HG03066 (cell line): Measurements from ENCODE around the gene IL36G.
"Not testable (repeated sequence)": the region's sequence is repeated elsewhere in the genome, so short reads cannot be mapped to it uniquely, and the experiment has no call there.

ENCODE experiments used
- ATAC-seq: cut with Tn5 transposase; IDR thresholded peaks from one replicate; pipeline ENCODE4 v1.9.1; 2021; ENCODE audit warnings: low read depth; ENCODE audit not compliant: unreplicated experiment

IL36G gene

GRCh38 chr2:112977559-112978056, at the start of gene IL36G:
Gene IL36G, plus strand, starts transcription at chr2:112978006. Its CDS starts 633 bp downstream, at chr2:112978639.
- ATAC-seq, result no peak

GRCh38 chr2:112933261-112933660, 44.5 kb upstream of the IL36G start:
- no peak for ATAC-seq

- ATAC-seq, result not testable (repeated sequence)
Observed at GRCh38 chr2:112934117-112934516, 43.7 kb upstream of the IL36G start.

DNA sequence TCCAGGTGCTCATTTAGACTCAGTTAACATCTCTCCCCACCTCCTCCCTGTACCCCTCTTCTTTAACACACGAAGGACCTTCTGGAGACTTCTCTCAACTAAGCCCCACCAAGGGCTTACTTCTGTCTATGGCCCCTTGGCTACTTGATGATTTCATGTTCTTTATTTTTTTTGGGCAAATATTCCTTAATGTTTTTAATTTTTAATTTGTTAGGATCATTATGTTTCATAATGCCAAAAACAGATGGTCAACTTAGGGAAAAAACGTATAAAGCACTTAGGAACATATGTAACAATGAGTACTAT, 40.9 kb upstream of the IL36G start:
- no peak for ATAC-seq

DNA sequence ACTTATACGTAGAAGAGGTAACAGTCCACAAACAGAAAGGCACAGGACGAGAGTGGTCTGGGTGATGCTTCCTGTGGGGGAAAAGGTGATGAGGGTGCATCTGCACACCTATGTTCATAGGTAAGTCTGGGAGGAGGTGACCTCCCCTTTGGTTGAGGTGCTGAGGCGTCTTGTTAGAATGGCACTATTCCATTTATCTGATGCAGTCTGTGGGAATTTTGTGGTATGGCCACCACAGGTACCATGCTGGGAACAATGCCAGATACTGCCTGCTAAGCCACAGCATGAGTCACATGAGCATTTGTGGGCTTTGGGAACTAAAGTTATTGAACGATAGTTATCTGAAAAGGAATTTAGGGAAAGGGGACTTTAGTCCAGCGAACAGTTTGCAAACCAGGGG, 38.9 kb upstream of the IL36G start:
- no peak for ATAC-seq

GRCh38 chr2:112939425-112939824, 38.4 kb upstream of the IL36G start:
- ATAC-seq, result no peak

GRCh38 chr2:112940859-112941625, 36.8 kb upstream of the IL36G start:
- no peak for ATAC-seq

DNA sequence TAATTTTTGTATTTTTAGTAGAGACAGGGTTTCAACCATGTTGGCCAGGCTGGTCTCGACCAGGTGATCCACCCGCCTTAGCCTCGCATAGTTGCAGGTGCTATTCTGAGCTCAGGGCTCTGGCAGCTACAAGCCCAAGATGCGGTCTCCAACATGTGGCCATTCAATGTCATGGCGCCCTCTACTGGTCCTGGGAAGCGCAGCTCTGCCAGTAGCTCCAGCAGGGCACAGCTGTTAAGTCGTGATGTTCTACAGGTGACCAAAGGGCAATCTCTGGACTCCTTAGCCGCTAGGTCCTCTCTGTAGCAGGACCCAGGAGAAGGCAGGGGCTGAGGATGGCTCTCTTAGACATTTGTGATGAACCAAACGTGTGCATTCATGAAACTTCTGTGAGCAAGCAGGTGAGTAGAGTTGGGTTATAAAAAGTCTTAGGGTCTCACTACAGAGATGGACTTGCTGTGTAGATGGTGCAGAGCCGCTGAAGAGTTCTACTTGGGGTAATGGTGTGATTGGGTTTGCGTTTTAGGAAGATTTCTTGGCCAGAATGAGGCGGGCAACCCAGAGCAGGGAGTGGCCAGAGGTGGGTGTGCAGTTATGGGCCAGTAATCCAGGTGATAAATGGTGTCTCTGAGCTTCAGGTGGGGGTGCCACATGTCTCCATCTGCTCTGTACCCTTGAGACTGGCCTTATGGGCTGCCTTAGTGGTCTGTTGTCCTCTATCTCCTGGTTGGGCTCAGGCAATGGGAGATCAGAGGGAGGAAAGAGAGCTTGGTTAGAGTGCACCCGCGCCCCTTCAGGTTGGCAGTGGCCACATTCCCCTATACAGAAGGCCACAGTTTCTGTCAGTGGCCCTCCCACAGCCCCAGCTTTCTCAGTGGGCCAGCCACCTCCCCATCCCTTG, 35.8 kb upstream of the IL36G start:
- ATAC-seq, result peak; percentile 84

DNA sequence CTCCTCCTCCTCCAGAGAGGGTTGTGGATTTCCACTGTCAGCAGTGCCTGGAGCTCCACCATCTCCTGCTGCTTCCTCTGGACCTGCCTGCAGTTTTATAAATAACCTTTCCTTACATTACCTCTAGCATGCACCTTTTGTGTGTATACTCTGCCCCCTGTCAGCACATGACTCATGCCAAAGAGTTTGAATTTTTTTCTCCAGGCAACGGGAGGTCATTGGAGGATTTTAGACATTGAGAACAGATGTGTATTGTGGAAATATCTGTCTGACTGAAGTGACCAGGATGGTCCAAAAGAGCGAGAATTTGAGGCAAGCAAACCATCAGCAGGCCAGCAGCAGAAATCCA, 35.2 kb upstream of the IL36G start:
- no peak for ATAC-seq

GRCh38 chr2:112944971-112945370, 32.8 kb upstream of the IL36G start:
- ATAC-seq, result no peak

DNA sequence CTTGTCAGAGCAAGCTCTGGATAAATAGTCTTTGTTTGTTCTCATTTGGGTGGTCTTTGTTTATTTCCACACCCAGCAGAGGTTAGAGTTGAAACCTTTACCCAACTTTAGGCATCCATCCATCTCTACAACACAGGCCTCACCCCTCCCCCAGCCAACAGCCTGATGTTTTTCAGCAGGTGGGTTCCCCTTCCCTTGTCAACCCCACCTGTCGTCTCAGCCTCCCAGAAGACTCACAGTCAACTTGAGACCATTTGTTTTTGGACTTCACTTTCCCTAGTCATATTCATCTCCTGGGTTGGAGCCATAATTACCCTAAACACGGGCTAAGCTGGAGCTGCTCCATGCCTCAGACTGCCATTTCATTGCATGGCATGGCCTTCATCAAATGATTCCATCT, 31.7 kb upstream of the IL36G start:
- ATAC-seq, result no peak

GRCh38 chr2:112947374-112947773, 30.4 kb upstream of the IL36G start:
- no peak for ATAC-seq

GRCh38 chr2:112949456-112949855, 28.4 kb upstream of the IL36G start:
- no peak for ATAC-seq

DNA sequence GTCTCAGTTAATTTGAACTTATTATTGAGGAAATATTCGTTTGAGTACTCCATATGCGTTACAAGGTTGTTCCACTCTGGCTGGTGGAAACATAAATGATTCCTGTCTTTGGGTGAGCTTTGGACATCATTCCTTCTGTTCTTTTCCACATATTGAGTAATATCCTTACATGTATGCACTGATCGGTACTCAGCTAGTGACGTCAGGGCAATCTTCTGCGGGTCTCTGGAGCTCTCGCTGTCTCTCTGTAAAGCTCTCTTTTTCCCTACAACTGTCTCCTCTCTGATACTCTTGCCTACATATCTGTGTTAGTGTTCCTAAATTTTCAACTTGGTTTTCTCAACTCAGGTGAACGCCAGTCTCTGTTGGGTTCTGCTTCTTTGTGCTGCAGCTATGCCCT, 23.4 kb upstream of the IL36G start:
- no peak for ATAC-seq

GRCh38 chr2:112957511-112957910, 20.3 kb upstream of the IL36G start:
- no peak for ATAC-seq

GRCh38 chr2:112958428-112959108, 19.2 kb upstream of the IL36G start:
- ATAC-seq, result no peak

DNA sequence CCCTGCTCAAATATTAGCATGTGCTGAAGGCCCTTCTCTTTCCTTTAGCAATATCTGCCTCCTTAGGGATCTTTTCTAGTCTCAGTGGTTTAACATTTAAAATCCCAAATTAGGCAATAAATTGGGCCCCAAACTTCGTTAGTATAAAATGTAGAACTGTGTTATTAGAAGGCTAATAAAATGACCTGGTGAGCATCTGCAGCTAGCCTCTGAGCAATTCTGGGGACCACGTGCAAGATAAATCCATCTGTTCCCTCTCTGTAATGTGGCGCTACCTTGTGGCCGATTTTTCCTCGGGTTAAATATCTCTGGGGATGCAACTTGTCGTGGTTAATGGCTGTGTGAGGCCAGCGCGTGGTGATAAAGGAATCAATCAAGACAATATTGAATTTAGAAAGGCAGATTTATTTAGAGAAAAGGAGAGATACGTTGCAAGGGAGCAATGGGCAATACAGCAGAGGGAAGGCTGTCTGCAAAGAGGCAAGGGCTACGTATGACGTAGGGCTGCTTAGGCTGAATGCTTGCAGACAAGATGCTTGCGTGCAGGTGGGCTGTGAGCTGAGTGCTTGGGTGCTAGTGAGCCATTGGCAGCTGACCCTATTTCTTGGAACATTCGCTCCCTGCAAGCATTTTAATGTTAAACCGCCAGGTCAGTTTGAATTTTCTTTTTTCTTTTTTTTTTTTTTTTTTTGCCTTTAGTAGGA, 18.5 kb upstream of the IL36G start:
- no peak for ATAC-seq

- ATAC-seq, result no peak
Observed at GRCh38 chr2:112960230-112960825, 17.5 kb upstream of the IL36G start.

- ATAC-seq, result no peak
Observed at GRCh38 chr2:112962308-112963175, 15.3 kb upstream of the IL36G start.
